Body of pancreas (tissue), 4 donors: Measurements from ENCODE around the gene TM9SF1.

Source experiments
- CTCF ChIP-seq, 7 experiments: fragments of 450-650 bp in 4 of 7; fragments of 200-600 bp in 3 of 7; sonication (generic) in 3 of 7; IDR thresholded peaks; one replicate each; pipeline ENCODE4 v1.5.1; 2016 to 2019; ENCODE audit warnings: antibody characterized with exemption in 7 of 7
- POLR2A ChIP-seq, 3 donors: fragments of 450-650 bp; IDR thresholded peaks; one replicate each; pipeline ENCODE4 v1.6.1; 2016; ENCODE audit warnings: antibody characterized with exemption in 3 of 3, mild to moderate bottlenecking in 2 of 3

GRCh38 chr14:24213866-24214662, 18.8 kb upstream of the TM9SF1 start:
- TF ChIP-seq CTCF (IDR thresholded peaks at IDR 0.05), result no peak
- no peak for TF ChIP-seq POLR2A (IDR thresholded peaks at IDR 0.05)
